ENCODE data around the gene SOS1. TPM values are rescaled to one million over a fixed set of nuclear protein-coding genes. Genes with fewer than 3 reads are reported as not detected.

SOS1 gene
- total RNA-seq, 1 experiment from 2014 or later = 16.2 TPM

- no peaks in the 10 kb centered on the region for H3K9me3 ChIP-seq (replicated peaks)
- H3K27ac ChIP-seq = no peak overlapping the region
- H3K36me3 ChIP-seq = no peaks in the 10 kb centered on the region
- no peak overlapping the region for H3K4me3 ChIP-seq
- H3K4me1 ChIP-seq (replicated peaks) = no peaks in the 10 kb centered on the region
- no peak for DNase-seq (ENCODE audit: low read depth in 1 of 2, low spot score in 2 of 2)
- H3K27me3 ChIP-seq (replicated peaks) = no peaks in the 10 kb centered on the region
These were observed 141.9 kb downstream of the SOS1 start for GRCh38 chr2:38978908-38979307.

DNA sequence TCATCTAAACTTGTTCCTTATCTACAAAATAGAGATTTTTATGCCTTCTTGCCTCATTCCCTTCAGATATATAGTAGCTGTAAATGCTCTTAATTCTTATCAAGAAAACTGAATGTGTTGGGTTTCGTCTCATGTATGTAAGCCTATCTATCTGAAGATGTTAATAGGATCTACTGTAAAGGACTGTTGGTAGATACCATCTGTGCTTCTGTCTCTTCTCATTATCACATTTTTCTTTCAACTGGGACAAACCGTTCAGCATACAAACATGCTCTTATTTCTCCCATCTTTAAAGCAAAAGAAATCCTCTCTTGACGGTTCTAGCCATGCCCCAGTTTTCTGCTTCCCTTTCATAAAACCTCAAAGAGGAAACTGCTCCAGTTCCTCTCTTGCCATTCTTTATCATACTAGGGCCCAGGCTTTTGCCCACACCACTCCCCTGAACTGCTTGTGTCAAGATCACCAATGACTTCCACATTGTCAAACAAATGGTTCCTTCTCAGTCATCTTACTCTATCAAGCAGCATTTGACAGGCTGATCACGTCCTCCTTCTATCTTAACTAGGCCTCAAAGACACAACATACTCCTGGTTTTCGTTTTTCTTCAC lies 142.5 kb downstream of the SOS1 start:
- DNase-seq (ENCODE audit: low read depth in 1 of 2, low spot score in 2 of 2) = no peak
- Histone ChIP-seq H3K36me3 (no peaks in the 10 kb centered on the region), H3K27ac (no peak overlapping the region), H3K27me3 (replicated peaks) (no peaks in the 10 kb centered on the region), H3K4me3 (no peak overlapping the region), H3K9me3 (replicated peaks) (no peaks in the 10 kb centered on the region), H3K4me1 (replicated peaks) (no peaks in the 10 kb centered on the region)

GRCh38 chr2:38977047-38977446 lies 143.8 kb downstream of the SOS1 start:
- Histone ChIP-seq H3K4me3 (no peak overlapping the region), H3K9me3 (replicated peaks) (no peaks in the 10 kb centered on the region), H3K4me1 (replicated peaks) (no peaks in the 10 kb centered on the region), H3K27ac (no peak overlapping the region), H3K27me3 (replicated peaks) (no peaks in the 10 kb centered on the region), H3K36me3 (no peaks in the 10 kb centered on the region)
- DNase-seq (ENCODE audit: low read depth in 1 of 2, low spot score in 2 of 2) = no peak

DNA sequence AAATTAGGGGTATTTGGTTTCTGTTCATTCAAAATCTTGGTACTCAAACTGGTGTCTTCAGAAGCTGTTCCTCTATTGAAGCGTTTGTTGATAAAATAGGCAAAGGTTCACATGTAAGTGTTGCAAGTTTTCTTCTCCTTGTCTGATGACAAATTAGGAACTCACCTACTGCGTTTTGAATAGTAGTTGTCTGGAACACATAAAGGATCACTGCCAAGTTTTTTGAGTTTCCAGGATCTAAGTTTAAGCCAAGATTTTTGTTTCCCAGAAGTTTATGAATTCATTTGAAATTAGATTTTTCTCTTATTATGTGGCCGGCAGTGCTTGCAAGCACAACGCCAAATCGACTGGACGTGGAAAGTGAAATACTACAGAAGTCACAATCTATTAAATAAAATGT lies 145.8 kb downstream of the SOS1 start:
- Histone ChIP-seq H3K9me3 (replicated peaks) (no peaks in the 10 kb centered on the region), H3K27me3 (replicated peaks) (no peaks in the 10 kb centered on the region), H3K27ac (no peak overlapping the region), H3K4me1 (replicated peaks) (no peaks in the 10 kb centered on the region), H3K4me3 (no peak overlapping the region), H3K36me3 (no peaks in the 10 kb centered on the region)
- DNase-seq (ENCODE audit: low read depth in 1 of 2, low spot score in 2 of 2) = no peak

GRCh38 chr2:38973266-38973665 lies 147.6 kb downstream of the SOS1 start:
- no peak for DNase-seq (ENCODE audit: low read depth in 1 of 2, low spot score in 2 of 2)
- no peaks in the 10 kb centered on the region for H3K36me3 ChIP-seq
- H3K27me3 ChIP-seq (replicated peaks) = no peaks in the 10 kb centered on the region
- H3K4me3 ChIP-seq = no peak overlapping the region
- no peaks in the 10 kb centered on the region for H3K9me3 ChIP-seq (replicated peaks)
- no peak overlapping the region for H3K27ac ChIP-seq
- H3K4me1 ChIP-seq (replicated peaks) = no peaks in the 10 kb centered on the region

GRCh38 chr2:38971377-38971776 lies 149.5 kb downstream of the SOS1 start:
- H3K9me3 ChIP-seq (replicated peaks) = no peaks in the 10 kb centered on the region

DNA sequence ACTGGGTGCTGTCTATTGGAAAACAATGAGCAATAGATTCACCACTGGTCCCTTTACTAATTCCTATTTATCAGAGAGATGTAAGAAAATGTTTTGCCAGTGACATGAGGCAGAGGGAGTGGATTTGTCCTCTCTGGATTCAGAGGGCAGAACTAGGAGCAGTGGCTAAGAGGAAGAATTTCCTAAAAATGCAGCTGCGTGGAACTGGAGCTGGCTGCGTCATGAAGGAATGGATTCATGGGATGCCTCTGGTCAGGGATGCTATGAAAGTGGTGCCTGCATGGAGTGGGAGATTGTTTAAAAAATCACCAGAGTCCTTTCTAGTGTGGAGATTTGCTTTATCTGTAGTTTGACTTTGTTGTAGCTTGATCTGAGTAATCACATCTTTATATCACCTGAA lies 152.8 kb downstream of the SOS1 start:
- no peak for DNase-seq (ENCODE audit: low read depth in 1 of 2, low spot score in 2 of 2)
- Histone ChIP-seq H3K9me3 (replicated peaks) (no peaks in the 10 kb centered on the region), H3K27me3 (replicated peaks) (no peaks in the 10 kb centered on the region), H3K4me1 (replicated peaks) (no peaks in the 10 kb centered on the region), H3K4me3 (no peak overlapping the region), H3K36me3 (no peaks in the 10 kb centered on the region), H3K27ac (no peak overlapping the region)

More at GRCh38 chr2:38971377-38971776, 149.5 kb downstream of the SOS1 start:
- Histone ChIP-seq H3K4me1 (replicated peaks) (no peaks in the 10 kb centered on the region), H3K36me3 (no peaks in the 10 kb centered on the region), H3K27ac (no peak overlapping the region), H3K4me3 (no peak overlapping the region), H3K27me3 (replicated peaks) (no peaks in the 10 kb centered on the region)
- no peak for DNase-seq (ENCODE audit: low read depth in 1 of 2, low spot score in 2 of 2)

DNA sequence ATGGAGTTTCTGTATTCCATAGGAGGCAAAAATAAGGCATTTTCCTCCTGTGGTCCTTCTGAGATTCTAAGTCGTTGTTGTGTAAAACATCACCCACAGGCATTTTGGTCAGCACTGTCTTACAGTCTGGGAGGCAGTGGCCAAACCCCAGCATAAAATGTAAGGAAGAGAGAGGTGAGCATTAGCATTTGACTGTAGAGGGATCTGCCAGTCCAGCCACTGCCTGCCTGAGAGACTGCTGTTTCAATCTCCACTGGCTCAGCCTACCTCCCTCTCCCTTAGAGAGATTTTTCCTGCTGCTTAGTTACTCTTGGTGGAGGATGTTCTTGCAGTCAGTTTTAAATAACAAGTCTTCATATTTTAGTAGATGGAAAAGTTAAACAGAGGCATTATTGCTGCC lies 154.2 kb downstream of the SOS1 start:
- no peak for DNase-seq (ENCODE audit: low read depth in 1 of 2, low spot score in 2 of 2)
- Histone ChIP-seq H3K4me3 (no peak overlapping the region), H3K36me3 (no peaks in the 10 kb centered on the region), H3K27ac (no peak overlapping the region), H3K27me3 (replicated peaks) (no peaks in the 10 kb centered on the region; the same call in 1 of the 2 replicates), H3K9me3 (replicated peaks) (no peaks in the 10 kb centered on the region), H3K4me1 (replicated peaks) (no peaks in the 10 kb centered on the region)

DNA sequence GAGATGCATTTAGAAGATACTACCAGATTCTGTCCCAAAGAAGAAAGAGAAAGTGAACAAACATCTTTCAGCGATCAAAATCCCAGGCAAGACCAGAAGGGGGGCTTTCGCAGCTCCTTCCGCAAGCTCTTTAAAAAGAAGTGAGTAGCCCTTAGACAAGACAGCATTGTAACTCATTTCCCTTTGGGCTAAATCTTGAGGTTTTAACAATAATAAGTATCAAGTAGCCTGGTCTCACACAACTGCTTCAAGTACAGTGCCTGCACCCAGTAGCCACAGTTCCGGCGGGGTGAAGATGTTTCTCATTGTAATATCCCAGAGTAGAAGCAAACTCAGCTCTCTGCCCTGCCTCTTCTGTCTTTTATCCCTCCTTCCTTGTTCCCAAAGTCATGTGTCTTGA lies 154.8 kb downstream of the SOS1 start:
- Histone ChIP-seq H3K36me3 (no peaks in the 10 kb centered on the region), H3K4me3 (no peak overlapping the region), H3K27me3 (replicated peaks) (no peaks in the 10 kb centered on the region; the same call in 1 of the 2 replicates), H3K4me1 (replicated peaks) (no peaks in the 10 kb centered on the region), H3K9me3 (replicated peaks) (no peaks in the 10 kb centered on the region), H3K27ac (no peak overlapping the region)
- DNase-seq (ENCODE audit: low read depth in 1 of 2, low spot score in 2 of 2) = no peak

GRCh38 chr2:38960609-38961320 lies 160.1 kb downstream of the SOS1 start:
- Histone ChIP-seq H3K4me3 (no peak overlapping the region), H3K9me3 (replicated peaks) (no peaks in the 10 kb centered on the region), H3K4me1 (replicated peaks) (no peaks in the 10 kb centered on the region), H3K27me3 (replicated peaks) (peaks cover 11% of the 10 kb centered on the region), H3K36me3 (no peaks in the 10 kb centered on the region), H3K27ac (no peak overlapping the region)
- no peak for DNase-seq (ENCODE audit: low read depth in 1 of 2, low spot score in 2 of 2)

- Histone ChIP-seq H3K4me1 (replicated peaks) (no peaks in the 10 kb centered on the region), H3K27me3 (replicated peaks) (peaks cover 11% of the 10 kb centered on the region), H3K4me3 (no peak overlapping the region), H3K36me3 (no peaks in the 10 kb centered on the region), H3K27ac (no peak overlapping the region), H3K9me3 (replicated peaks) (no peaks in the 10 kb centered on the region)
- no peak for DNase-seq (ENCODE audit: low read depth in 1 of 2, low spot score in 2 of 2)
These were observed 160.8 kb downstream of the SOS1 start for GRCh38 chr2:38959938-38960608.

- no peak overlapping the region for H3K4me3 ChIP-seq
- H3K27ac ChIP-seq = no peak overlapping the region
These were observed 161.4 kb downstream of the SOS1 start for GRCh38 chr2:38959466-38959865.

DNA sequence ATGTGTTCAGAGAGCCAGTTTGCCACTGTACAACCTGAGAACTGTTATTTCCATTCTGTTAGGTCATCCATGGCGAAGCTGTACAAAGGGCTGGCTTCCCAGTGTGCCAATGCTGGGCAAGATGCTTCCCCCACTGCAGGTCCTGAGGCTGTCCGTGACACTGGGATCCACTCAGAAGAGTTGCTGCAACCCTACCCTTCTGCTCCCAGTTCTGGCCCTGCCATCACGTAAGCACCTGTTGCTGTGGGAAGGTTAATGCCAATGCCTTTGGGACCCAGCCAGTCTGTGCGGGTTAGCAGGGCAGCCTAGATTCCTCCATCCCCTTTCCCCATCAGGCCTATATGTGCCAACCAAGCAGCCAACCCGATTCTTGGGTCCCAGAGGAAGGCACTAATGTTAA lies 162.9 kb downstream of the SOS1 start:
- H3K27me3 ChIP-seq (replicated peaks) = peaks cover 11% of the 10 kb centered on the region
- H3K4me1 ChIP-seq (replicated peaks) = no peaks in the 10 kb centered on the region
- DNase-seq (ENCODE audit: low read depth in 1 of 2, low spot score in 2 of 2) = no peak
- no peaks in the 10 kb centered on the region for H3K36me3 ChIP-seq
- no peak overlapping the region for H3K4me3 ChIP-seq
- no peak overlapping the region for H3K27ac ChIP-seq
- no peaks in the 10 kb centered on the region for H3K9me3 ChIP-seq (replicated peaks)

More at GRCh38 chr2:38959466-38959865, 161.4 kb downstream of the SOS1 start:
- DNase-seq (ENCODE audit: low read depth in 1 of 2, low spot score in 2 of 2) = no peak
- H3K36me3 ChIP-seq = no peaks in the 10 kb centered on the region
- H3K9me3 ChIP-seq (replicated peaks) = no peaks in the 10 kb centered on the region
- H3K4me1 ChIP-seq (replicated peaks) = no peaks in the 10 kb centered on the region
- peaks cover 11% of the 10 kb centered on the region for H3K27me3 ChIP-seq (replicated peaks)

DNA sequence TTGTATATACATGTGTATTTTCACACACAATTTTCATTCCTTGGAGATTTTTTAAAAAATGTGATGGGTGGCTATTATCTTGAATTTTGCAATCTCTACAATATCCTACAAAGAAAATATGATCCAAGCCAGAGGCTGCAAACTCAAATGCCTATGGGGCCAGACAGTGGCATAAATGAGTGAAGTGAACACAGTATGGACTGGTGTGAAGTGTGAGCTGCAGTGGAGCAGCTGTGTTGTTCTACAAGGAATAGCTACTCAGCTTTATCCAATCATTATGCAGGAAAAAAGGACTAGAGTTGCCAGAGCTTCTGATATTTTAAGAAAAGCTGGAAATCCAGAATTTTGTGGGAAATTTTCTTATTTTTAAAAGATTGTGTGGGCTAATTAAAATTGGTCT lies 169.1 kb downstream of the SOS1 start:
- DNase-seq (ENCODE audit: low read depth in 1 of 2, low spot score in 2 of 2) = no peak
- no peak overlapping the region for H3K27ac ChIP-seq
- peaks cover 4% of the 10 kb centered on the region; the same call in 1 of the 2 replicates for H3K27me3 ChIP-seq (replicated peaks)
- H3K4me1 ChIP-seq (replicated peaks) = peaks cover 4% of the 10 kb centered on the region; the same call in 1 of the 2 replicates
- no peak overlapping the region for H3K4me3 ChIP-seq
- no peaks in the 10 kb centered on the region for H3K36me3 ChIP-seq
- no peaks in the 10 kb centered on the region for H3K9me3 ChIP-seq (replicated peaks)
